HEK293 (cell line): ENCODE data around the gene ALOX5.
A peak's percentile ranks its signal among the peaks of the same experiment; 100 is the strongest.

Experiments
- BCL11A ChIP-seq: fragments of 450-650 bp; formaldehyde crosslinking; IDR thresholded peaks from 2 replicates; pipeline ENCODE4 v1.5.1; 2016; ENCODE audit warnings: low read depth, missing biosample characterization, missing genetic modification characterization
- BCL11B ChIP-seq: fragments of 450-650 bp; formaldehyde crosslinking; IDR thresholded peaks from 2 replicates; pipeline ENCODE4 v1.5.1; 2016; ENCODE audit warnings: low read depth, missing biosample characterization, missing genetic modification characterization
- EGR2 ChIP-seq: fragments of 450-650 bp; formaldehyde crosslinking; IDR thresholded peaks from 2 replicates; pipeline ENCODE4 v1.5.1; 2016; ENCODE audit warnings: low read depth, missing biosample characterization, missing genetic modification characterization
- GLIS1 ChIP-seq: fragments of 450-650 bp; formaldehyde crosslinking; IDR thresholded peaks from 2 replicates; pipeline ENCODE4 v1.5.1; 2016; ENCODE audit warnings: missing biosample characterization, missing genetic modification characterization
- GLIS2 ChIP-seq: fragments of 450-650 bp; formaldehyde crosslinking; IDR thresholded peaks from 2 replicates; pipeline ENCODE4 v1.5.1; 2016; ENCODE audit warnings: missing biosample characterization, missing genetic modification characterization
- HOXC10 ChIP-seq: sonication (generic); formaldehyde crosslinking; IDR thresholded peaks from 2 replicates; pipeline ENCODE4 v1.8.1; 2023; ENCODE audit warnings: mild to moderate bottlenecking, missing genetic modification reagents
- KLF10 ChIP-seq: fragments of 450-650 bp; IDR thresholded peaks from 2 replicates; pipeline ENCODE4 v1.5.1; 2018; ENCODE audit warnings: missing biosample characterization, mild to moderate bottlenecking, missing genetic modification characterization
- KLF8 ChIP-seq: fragments of 450-650 bp; formaldehyde crosslinking; IDR thresholded peaks from 2 replicates; pipeline ENCODE4 v1.5.1; 2016; ENCODE audit warnings: missing biosample characterization, missing genetic modification characterization
- MZF1 ChIP-seq: fragments of 450-650 bp; formaldehyde crosslinking; IDR thresholded peaks from 2 replicates; pipeline ENCODE4 v1.5.1; 2017; ENCODE audit warnings: missing biosample characterization, missing genetic modification characterization, borderline replicate concordance
- PRDM4 ChIP-seq: fragments of 450-650 bp; formaldehyde crosslinking; IDR thresholded peaks from 2 replicates; pipeline ENCODE4 v1.5.1; 2017; ENCODE audit warnings: missing biosample characterization, missing genetic modification characterization
- SP7 ChIP-seq: fragments of 450-650 bp; formaldehyde crosslinking; IDR thresholded peaks from 2 replicates; pipeline ENCODE4 v1.5.1; 2016; ENCODE audit warnings: missing biosample characterization, missing genetic modification characterization
- WT1 ChIP-seq: fragments of 450-650 bp; formaldehyde crosslinking; IDR thresholded peaks from 2 replicates; pipeline ENCODE4 v1.5.1; 2016; ENCODE audit warnings: missing biosample characterization, missing genetic modification characterization
- ZBTB7A ChIP-seq: fragments of 450-650 bp; formaldehyde crosslinking; IDR thresholded peaks from 2 replicates; pipeline ENCODE4 v1.5.1; 2016; ENCODE audit warnings: low read depth, missing biosample characterization, missing genetic modification characterization
- ZBTB8A ChIP-seq: fragments of 450-650 bp; formaldehyde crosslinking; IDR thresholded peaks from 2 replicates; pipeline ENCODE4 v1.5.1; 2016; ENCODE audit warnings: missing biosample characterization, missing genetic modification characterization
- ZEB2 ChIP-seq: fragments of 450-650 bp; formaldehyde crosslinking; IDR thresholded peaks from 2 replicates; pipeline ENCODE4 v1.5.1; 2016; ENCODE audit warnings: missing biosample characterization, missing genetic modification characterization
- ZFP41 ChIP-seq: fragments of 450-650 bp; formaldehyde crosslinking; IDR thresholded peaks from 2 replicates; pipeline ENCODE4 v1.5.1; 2016; ENCODE audit warnings: missing biosample characterization, missing genetic modification characterization, borderline replicate concordance
- ZNF133 ChIP-seq: fragments of 450-650 bp; formaldehyde crosslinking; IDR thresholded peaks from 2 replicates; pipeline ENCODE4 v1.5.1; 2016; ENCODE audit warnings: missing biosample characterization, missing genetic modification characterization
- ZNF140 ChIP-seq: fragments of 450-650 bp; formaldehyde crosslinking; IDR thresholded peaks from 2 replicates; pipeline ENCODE4 v1.5.1; 2016; ENCODE audit warnings: missing biosample characterization, missing genetic modification characterization
- ZNF18 ChIP-seq: fragments of 450-650 bp; formaldehyde crosslinking; IDR thresholded peaks from 2 replicates; pipeline ENCODE4 v1.5.1; 2016; ENCODE audit warnings: missing biosample characterization, missing genetic modification characterization
- ZNF2 ChIP-seq: fragments of 450-650 bp; formaldehyde crosslinking; IDR thresholded peaks from 2 replicates; pipeline ENCODE4 v1.5.1; 2016; ENCODE audit warnings: missing biosample characterization, missing genetic modification characterization
- ZNF248 ChIP-seq: fragments of 450-650 bp; formaldehyde crosslinking; IDR thresholded peaks from 2 replicates; pipeline ENCODE4 v1.5.1; 2017; ENCODE audit warnings: missing biosample characterization, missing genetic modification characterization
- ZNF280D ChIP-seq: fragments of 450-650 bp; formaldehyde crosslinking; IDR thresholded peaks from 2 replicates; pipeline ENCODE4 v1.5.1; 2016; ENCODE audit warnings: missing biosample characterization, missing genetic modification characterization
- ZNF292 ChIP-seq: fragments of 450-650 bp; formaldehyde crosslinking; IDR thresholded peaks from 2 replicates; pipeline ENCODE4 v1.5.1; 2016; ENCODE audit warnings: low read depth, missing biosample characterization, missing genetic modification characterization, borderline replicate concordance
- ZNF302 ChIP-seq: fragments of 450-650 bp; formaldehyde crosslinking; IDR thresholded peaks from 2 replicates; pipeline ENCODE4 v1.5.1; 2016; ENCODE audit warnings: missing biosample characterization, missing genetic modification characterization, low read depth
- ZNF366 ChIP-seq: fragments of 450-650 bp; formaldehyde crosslinking; conservative IDR thresholded peaks from 2 replicates; pipeline ENCODE4 v1.5.1; 2016; ENCODE audit warnings: missing biosample characterization, missing genetic modification characterization
- ZNF37A ChIP-seq: fragments of 450-650 bp; IDR thresholded peaks from 2 replicates; pipeline ENCODE4 v1.5.1; 2018; ENCODE audit warnings: missing biosample characterization, missing genetic modification characterization
- ZNF473 ChIP-seq: fragments of 450-650 bp; formaldehyde crosslinking; IDR thresholded peaks from 2 replicates; pipeline ENCODE4 v1.5.1; 2017; ENCODE audit warnings: missing biosample characterization, missing genetic modification characterization
- ZNF544 ChIP-seq: fragments of 450-650 bp; formaldehyde crosslinking; IDR thresholded peaks from 2 replicates; pipeline ENCODE4 v1.5.0; 2017; ENCODE audit warnings: missing biosample characterization, missing genetic modification characterization
- ZNF624 ChIP-seq: fragments of 450-650 bp; formaldehyde crosslinking; IDR thresholded peaks from 2 replicates; pipeline ENCODE4 v1.5.1; 2017; ENCODE audit warnings: missing biosample characterization, missing genetic modification characterization
- ZNF664 ChIP-seq: fragments of 450-650 bp; formaldehyde crosslinking; IDR thresholded peaks from 2 replicates; pipeline ENCODE4 v1.5.1; 2016; ENCODE audit warnings: missing biosample characterization, missing genetic modification characterization
- ZNF692 ChIP-seq: fragments of 450-650 bp; formaldehyde crosslinking; IDR thresholded peaks from 2 replicates; pipeline ENCODE4 v1.5.1; 2016; ENCODE audit warnings: missing biosample characterization, missing genetic modification characterization
- ZSCAN16 ChIP-seq: fragments of 450-650 bp; formaldehyde crosslinking; IDR thresholded peaks from 2 replicates; pipeline ENCODE4 v1.5.1; 2016; ENCODE audit warnings: missing biosample characterization, missing genetic modification characterization
- ZSCAN23 ChIP-seq: fragments of 450-650 bp; formaldehyde crosslinking; IDR thresholded peaks from 2 replicates; pipeline ENCODE4 v1.5.1; 2016; ENCODE audit warnings: missing biosample characterization, missing genetic modification characterization

The ALOX5 gene

GRCh38 chr10:45373576-45374349 is at the start of gene ALOX5 (continued):
- TF ChIP-seq KLF8 (tag by site-specific recombination) = no peak
- peak; percentile 58; the same call in 1 of the 2 replicates for TF ChIP-seq GLIS2 (tag by site-specific recombination)
- TF ChIP-seq ZNF2 (tag by site-specific recombination) = no peak
- TF ChIP-seq ZNF664 (tag by site-specific recombination) = no peak
- no peak for TF ChIP-seq GLIS1 (tag by site-specific recombination)
- no peak for TF ChIP-seq ZSCAN23 (tag by site-specific recombination)
- TF ChIP-seq PRDM4 (tag by site-specific recombination) = no peak
- no peak for TF ChIP-seq ZNF544 (tag by site-specific recombination)
- TF ChIP-seq EGR2 = no peak
- no peak for TF ChIP-seq ZSCAN16 (tag by site-specific recombination)
- TF ChIP-seq ZNF280D (tag by site-specific recombination) = no peak
- no peak for TF ChIP-seq ZFP41 (tag by site-specific recombination)
- peak; percentile 53; the same call in 1 of the 2 replicates for TF ChIP-seq ZNF366 (tag by site-specific recombination)
- TF ChIP-seq BCL11B (tag by site-specific recombination) = no peak
- TF ChIP-seq ZNF692 (tag by site-specific recombination) = no peak
- TF ChIP-seq ZNF302 (tag by site-specific recombination) = no peak
- TF ChIP-seq ZNF37A = no peak
- TF ChIP-seq ZNF292 = no peak
- TF ChIP-seq ZNF133 = no peak
- no peak for TF ChIP-seq ZNF473 (tag by site-specific recombination)
- TF ChIP-seq SP7 (tag by site-specific recombination) = peak; percentile 35
- no peak for TF ChIP-seq HOXC10
- no peak for TF ChIP-seq BCL11A (tag by site-specific recombination)
- no peak for TF ChIP-seq ZBTB8A (tag by site-specific recombination)
- no peak for TF ChIP-seq ZBTB7A (tag by site-specific recombination)
- no peak for TF ChIP-seq ZNF248 (tag by site-specific recombination)
- TF ChIP-seq ZNF18 = no peak
- no peak for TF ChIP-seq MZF1
- TF ChIP-seq ZEB2 (tag by site-specific recombination) = no peak
- TF ChIP-seq ZNF624 = no peak
- TF ChIP-seq ZNF140 = no peak
- no peak for TF ChIP-seq WT1
- no peak for TF ChIP-seq KLF10 (tag by site-specific recombination)
